Left ventricle myocardium superior (tissue), 1 donor: ENCODE measurements around the gene AFF3. TPM values are rescaled to one million over a fixed set of nuclear protein-coding genes. Genes with fewer than 3 reads are reported as not detected.

Source experiments
- ATAC-seq: fragments of 200-7000 bp; cut with Tn5 transposase; one replicate; pipeline ENCODE4 v1.9.1; 2020; ENCODE audit warnings: mild to moderate bottlenecking, moderate library complexity
- DNase-seq: peaks from one replicate; pipeline ENCODE4 v3.0.0-alpha.2; 2020
- intact Hi-C: fragments of 100-400 bp; cut with micrococcal nuclease; formaldehyde crosslinking; loops from one replicate; pipeline ENCODE4 v1.11.0; 2022
- total RNA-seq: library from RNA; stranded (reverse); fragmentation: NEBNext Ultra II Directional; extraction: Animal tissue kit (Norgen Biotek cat#: 25700); gene quantifications from one replicate; pipeline ENCODE4 v1.2.1, GENCODE V29; 2021
- donor health status: DM: no; HTN: yes; CAD: no; lungs with severe emphysema.

The AFF3 gene
- total RNA-seq, 1 donor from 2014 or later, result 10.0 TPM

DNA sequence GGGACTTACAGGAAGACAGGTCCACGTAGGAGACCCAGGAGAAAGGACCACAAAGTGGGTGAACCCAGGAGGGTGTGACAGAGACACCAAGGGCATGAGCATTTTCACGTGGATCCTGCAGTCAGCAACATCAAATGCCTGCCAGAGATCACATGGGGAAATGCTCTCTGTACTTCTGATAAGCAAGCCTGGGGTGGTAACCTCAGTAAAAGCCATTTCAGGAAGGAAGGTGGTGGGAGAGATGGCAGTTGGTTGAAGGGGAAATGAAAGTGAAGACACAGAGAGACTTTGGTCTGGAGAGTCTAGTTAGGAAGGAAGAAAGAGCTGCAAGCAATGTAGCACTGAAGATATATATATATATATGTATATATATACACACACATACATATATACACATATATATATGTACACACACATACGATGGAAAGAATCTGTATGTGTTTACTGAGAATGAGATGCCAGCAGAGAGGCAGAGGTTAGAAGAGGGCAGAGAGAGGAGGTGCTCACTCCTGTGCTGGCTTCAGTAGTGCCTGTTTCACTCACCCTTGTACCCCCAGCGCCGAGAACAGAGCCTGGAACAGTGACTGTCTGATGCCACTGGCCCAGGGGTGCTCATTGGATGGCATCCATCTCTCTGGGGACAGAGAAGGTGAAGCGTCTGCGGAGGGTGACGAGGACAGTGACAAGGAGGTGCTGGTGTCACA lies 314.9 kb downstream of the AFF3 start:
- peak; percentile 19 for ATAC-seq
- intact Hi-C loops, result no loop called here
- no peak for DNase-seq

DNA sequence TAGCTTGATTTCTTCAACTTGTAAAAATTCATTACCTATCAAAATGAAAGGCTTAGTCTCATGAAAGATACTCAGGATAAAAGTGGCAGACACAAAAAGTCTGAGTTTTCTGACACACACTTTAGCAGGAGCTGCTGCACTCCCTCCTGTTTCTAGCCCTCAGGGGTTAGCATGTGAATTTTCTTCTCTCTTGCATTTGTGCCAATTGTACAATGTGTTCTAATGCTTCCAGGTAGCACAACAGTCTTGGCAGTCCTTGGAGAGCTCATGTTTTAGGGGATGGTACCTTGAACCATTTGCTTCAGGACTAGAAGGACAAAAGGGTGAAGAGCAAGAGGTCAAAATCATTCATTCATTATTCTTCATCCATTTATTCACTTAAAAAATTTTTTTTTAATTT lies 316.8 kb downstream of the AFF3 start:
- intact Hi-C loops, result no loop called here
- no peak for DNase-seq
- ATAC-seq, result peak; percentile 45

DNA sequence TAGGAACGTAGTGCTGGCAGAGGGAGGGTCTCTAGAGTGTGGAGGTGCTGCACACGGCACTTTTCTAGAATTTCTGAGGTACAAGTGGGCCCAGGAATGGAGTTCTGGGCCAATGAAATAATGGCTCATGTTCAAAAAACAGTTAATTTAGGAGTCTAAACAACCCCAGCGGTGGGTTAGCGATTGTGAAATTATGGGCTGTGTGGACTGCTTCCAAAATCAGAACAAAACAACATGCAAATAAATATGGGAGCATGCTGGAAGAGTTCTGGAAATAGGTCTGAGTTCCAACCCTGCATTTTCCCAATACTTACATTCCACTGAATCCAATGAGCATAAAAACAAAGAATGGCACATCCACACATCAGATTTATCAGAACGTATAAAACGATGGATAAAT lies 317.6 kb downstream of the AFF3 start:
- intact Hi-C loops, result no loop called here

GRCh38 chr2:99822474-99823207 lies 319.7 kb downstream of the AFF3 start:
- DNase-seq, result no peak
- intact Hi-C loops, result no loop called here
- no peak for ATAC-seq

More for the DNA sequence above, 317.6 kb downstream of the AFF3 start:
- DNase-seq (no peak), ATAC-seq (no peak)

GRCh38 chr2:99821984-99822383 lies 320.4 kb downstream of the AFF3 start:
- intact Hi-C loops, result no loop called here

GRCh38 chr2:99821572-99821971 lies 320.8 kb downstream of the AFF3 start:
- no peak for ATAC-seq
- intact Hi-C loops, result no loop called here
- no peak for DNase-seq

More at GRCh38 chr2:99821984-99822383, 320.4 kb downstream of the AFF3 start:
- ATAC-seq (no peak), DNase-seq (no peak)

- DNase-seq (no peak), ATAC-seq (peak; percentile 51)
- intact Hi-C loops, result no loop called here
These were observed 321.4 kb downstream of the AFF3 start for GRCh38 chr2:99821039-99821438.

GRCh38 chr2:99819766-99820165 lies 322.6 kb downstream of the AFF3 start:
- DNase-seq (no peak), ATAC-seq (no peak)
- intact Hi-C loops, result no loop called here

- intact Hi-C loops, result no loop called here
These were observed 323.5 kb downstream of the AFF3 start for GRCh38 chr2:99818842-99819241.

GRCh38 chr2:99816908-99817307 lies 325.5 kb downstream of the AFF3 start:
- intact Hi-C loops, result no loop called here
- no peak for DNase-seq
- no peak for ATAC-seq

More at GRCh38 chr2:99818842-99819241, 323.5 kb downstream of the AFF3 start:
- DNase-seq, result no peak
- no peak for ATAC-seq

- ATAC-seq (no peak), DNase-seq (no peak)
- intact Hi-C loops, result no loop called here
These were observed 330.0 kb downstream of the AFF3 start for GRCh38 chr2:99812426-99812825.

DNA sequence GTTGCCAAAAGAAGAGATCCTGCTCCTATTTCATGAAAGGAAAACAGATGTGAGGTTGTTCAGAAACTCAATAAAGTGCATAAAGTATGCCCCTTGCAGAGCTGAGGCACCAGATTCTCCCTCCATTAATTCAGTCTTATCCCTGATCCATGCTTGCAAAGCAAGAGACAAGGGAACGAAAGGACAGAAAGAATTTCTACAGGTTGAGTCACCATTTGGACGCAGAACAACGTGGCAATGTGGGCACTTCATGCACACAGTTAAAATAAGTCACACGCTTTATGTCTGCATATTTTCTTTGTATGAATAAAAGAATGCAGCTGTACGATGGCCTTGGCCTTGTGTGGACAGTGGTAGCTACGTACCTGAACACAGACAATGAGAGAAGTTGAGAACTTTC lies 330.8 kb downstream of the AFF3 start:
- ATAC-seq, result peak; percentile 56
- intact Hi-C loops, result no loop called here
- DNase-seq, result no peak

GRCh38 chr2:99810225-99810624 lies 332.2 kb downstream of the AFF3 start:
- DNase-seq (no peak), ATAC-seq (no peak)
- intact Hi-C loops, result no loop called here

DNA sequence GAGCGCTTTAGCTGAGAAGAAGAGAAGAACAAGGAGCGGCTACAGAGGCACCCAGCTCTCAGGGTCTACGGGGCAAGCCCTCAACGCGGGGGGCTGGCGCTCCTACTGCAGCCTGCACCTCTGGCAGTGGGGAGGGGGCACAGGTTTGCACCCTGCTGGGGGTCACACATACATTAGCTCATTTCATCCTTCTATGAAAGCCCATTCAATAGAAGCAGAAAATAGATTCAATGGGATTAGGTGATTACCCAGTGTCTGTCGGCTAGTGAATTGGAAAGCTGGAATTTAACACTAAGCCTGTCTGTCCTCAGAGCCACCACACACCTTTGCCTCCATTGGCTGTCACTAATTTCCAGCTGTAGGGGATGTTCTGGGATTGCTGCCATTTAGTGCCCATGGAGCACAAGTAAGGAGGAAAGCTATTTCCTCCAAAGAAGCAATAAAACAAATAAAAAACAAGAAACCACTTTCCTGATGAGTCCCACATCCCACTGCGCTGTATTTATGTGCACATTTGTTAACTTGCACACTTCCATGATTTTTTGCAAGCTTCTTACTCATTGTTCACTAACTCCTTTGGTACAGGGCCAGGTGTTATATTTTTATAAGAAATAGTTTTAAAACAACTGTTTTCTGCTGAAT lies 333.0 kb downstream of the AFF3 start:
- DNase-seq, result no peak
- ATAC-seq, result no peak
- intact Hi-C loops, result no loop called here

GRCh38 chr2:99808361-99809200 lies 333.8 kb downstream of the AFF3 start:
- ATAC-seq (no peak), DNase-seq (no peak)
- intact Hi-C loops, result no loop called here

GRCh38 chr2:99806758-99807157 lies 335.6 kb downstream of the AFF3 start:
- DNase-seq (no peak), ATAC-seq (no peak)
- intact Hi-C loops, result no loop called here

- no peak for ATAC-seq
- intact Hi-C loops, result no loop called here
- no peak for DNase-seq
These were observed 336.4 kb downstream of the AFF3 start for GRCh38 chr2:99805930-99806476.

- intact Hi-C loops, result no loop called here
- DNase-seq (no peak), ATAC-seq (no peak)
These were observed 338.5 kb downstream of the AFF3 start for GRCh38 chr2:99803846-99804245.

GRCh38 chr2:99802734-99803133 lies 339.7 kb downstream of the AFF3 start:
- intact Hi-C loops, result no loop called here
- ATAC-seq, result no peak

More at GRCh38 chr2:99802734-99803133, 339.7 kb downstream of the AFF3 start:
- no peak for DNase-seq
